Skeletal muscle cell (primary cell): Measurements from ENCODE around the gene SVEP1.
A peak's percentile ranks its signal among the peaks of the same experiment; 100 is the strongest.
"Not testable (repeated sequence)": the region's sequence is repeated elsewhere in the genome, so short reads cannot be mapped to it uniquely, and the experiment has no call there.

Experiments used
- DNase-seq: peaks from one replicate; pipeline ENCODE4 v3.0.0-alpha.2; 2010; ENCODE audit warnings: low read depth
- H3K4me3 ChIP-seq: 2 replicates; pipeline ENCODE4 v1.5.1; 2011; ENCODE audit warnings: low read depth, mild to moderate bottlenecking, control low read depth, low read length, moderate library complexity

Gene SVEP1

GRCh38 chr9:110405858-110406443 is 173.6 kb downstream of the SVEP1 start:
- no peak for DNase-seq
- H3K4me3 ChIP-seq, result no peak overlapping the region

DNA sequence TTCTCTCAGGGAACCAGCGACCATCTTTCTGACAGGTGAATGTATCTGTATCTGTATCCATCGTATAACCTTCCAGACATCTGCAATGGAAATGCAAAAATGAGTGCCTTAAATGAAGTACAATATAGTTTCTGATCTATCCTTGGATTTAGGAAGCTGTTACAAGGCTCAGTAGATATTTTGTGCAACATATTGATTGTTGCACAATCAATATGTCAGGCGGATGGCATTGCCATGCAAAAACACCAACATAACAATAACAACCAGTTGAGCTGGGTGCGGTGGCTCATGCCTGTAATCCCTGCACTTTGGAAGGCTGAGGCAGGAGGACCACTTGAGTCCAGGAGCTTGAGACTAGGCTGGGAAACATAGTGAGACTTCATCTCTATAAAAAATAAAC is 175.1 kb downstream of the SVEP1 start:
- no peak overlapping the region for H3K4me3 ChIP-seq

GRCh38 chr9:110399983-110400382 is 179.6 kb downstream of the SVEP1 start:
- DNase-seq, result no peak
- no peak overlapping the region for H3K4me3 ChIP-seq

More for the DNA sequence above, 175.1 kb downstream of the SVEP1 start:
- no peak for DNase-seq

DNA sequence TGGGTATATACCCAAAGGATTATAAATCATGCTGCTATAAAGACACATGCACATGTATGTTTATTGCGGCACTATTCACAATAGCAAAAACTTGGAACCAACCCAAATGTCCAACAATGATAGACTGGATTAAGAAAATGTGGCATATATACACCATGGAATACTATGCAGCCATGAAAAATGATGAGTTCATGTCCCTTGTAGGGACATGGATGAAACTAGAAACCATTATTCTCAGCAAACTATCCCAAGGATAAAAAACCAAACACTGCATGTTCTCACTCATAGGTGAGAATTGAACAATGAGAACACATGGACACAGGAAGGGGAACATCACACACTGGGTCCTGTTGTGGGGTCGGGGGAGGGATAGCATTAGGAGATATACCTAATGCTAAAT is 180.5 kb downstream of the SVEP1 start:
- not testable (repeated sequence) for DNase-seq, H3K4me3 ChIP-seq

DNA sequence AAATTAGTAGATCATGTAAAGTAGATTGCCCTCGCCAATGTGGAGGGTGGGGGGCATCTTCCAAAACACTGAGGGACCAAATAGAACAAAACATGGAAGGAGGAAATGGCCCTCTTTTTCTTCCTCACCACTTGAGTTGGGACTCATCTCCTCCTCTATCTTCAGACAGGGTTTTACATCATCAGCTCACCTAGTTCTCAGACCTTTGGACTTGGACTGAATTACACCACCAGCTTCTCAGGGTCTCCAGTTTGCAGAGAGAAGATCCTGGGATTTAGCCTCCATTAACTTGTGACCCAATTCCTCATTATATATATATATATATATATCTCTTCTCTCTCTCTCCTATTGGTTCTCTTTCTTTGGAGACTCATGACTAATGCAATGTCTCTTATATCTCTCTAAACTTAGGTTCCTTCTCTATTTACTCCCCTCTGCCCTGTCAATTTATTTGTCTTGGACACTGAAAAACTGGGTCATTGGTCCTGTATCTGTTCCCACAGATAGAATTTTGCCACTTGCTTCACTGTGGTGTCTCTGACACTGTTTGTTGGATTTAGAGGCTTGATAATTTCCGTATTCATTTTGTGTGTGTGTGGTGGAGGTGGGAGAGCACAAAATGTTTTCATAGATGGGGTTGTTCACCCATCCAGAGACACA is 187.6 kb downstream of the SVEP1 start:
- no peak overlapping the region for H3K4me3 ChIP-seq
- DNase-seq, result no peak

- H3K4me3 ChIP-seq, result no peak overlapping the region
- no peak for DNase-seq
Measured at GRCh38 chr9:110389148-110389750, 190.3 kb downstream of the SVEP1 start.

GRCh38 chr9:110383491-110383890 is 196.1 kb downstream of the SVEP1 start:
- DNase-seq, result no peak
- H3K4me3 ChIP-seq, result no peak overlapping the region

DNA sequence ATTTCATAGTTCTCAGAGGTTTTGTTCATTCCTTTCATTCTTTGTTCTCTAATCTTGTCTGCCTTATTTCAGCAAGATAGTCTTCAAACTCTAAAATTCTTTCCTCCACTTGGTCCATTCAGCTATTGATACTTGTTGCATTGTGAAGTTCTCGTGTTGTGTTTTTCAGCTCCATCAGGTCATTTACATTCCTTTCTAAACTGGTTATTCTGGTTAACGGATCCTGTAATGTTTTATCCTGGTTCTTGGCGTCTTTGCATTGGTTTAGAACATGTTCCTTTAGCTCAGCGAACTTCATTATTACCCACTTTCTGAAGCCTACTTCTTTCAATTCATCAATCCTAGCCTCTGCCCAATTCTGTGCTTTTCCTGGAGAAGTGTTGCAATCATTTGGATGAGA is 196.8 kb downstream of the SVEP1 start:
- H3K4me3 ChIP-seq, result no peak overlapping the region
- no peak for DNase-seq

- no peak for DNase-seq
- H3K4me3 ChIP-seq, result no peak overlapping the region
Measured at GRCh38 chr9:110371411-110372007, 208.0 kb downstream of the SVEP1 start.

DNA sequence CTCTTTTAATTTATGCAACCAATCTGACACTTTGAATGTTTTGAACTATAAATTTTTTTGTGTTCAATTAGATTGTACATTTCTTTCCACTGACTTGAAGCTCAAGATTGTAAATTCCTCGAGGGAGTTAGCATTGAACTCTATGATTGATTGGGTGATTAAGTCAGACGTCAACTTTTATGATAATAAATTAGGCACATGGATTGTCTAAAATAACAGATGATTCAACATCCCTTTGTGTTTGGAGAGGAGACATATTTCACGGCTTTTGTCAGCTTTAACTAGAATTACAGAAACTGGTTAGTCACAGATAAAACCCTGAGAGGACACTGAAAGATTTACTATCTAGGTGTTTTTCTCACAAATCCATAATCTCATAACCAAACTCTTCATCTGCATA is 209.2 kb downstream of the SVEP1 start:
- peak; percentile 36 for DNase-seq
- H3K4me3 ChIP-seq, result no peak overlapping the region

GRCh38 chr9:110364451-110364850 is 215.1 kb downstream of the SVEP1 start:
- no peak for DNase-seq
- no peak overlapping the region for H3K4me3 ChIP-seq

GRCh38 chr9:110358992-110359391 is 220.5 kb downstream of the SVEP1 start:
- DNase-seq, H3K4me3 ChIP-seq: not testable (repeated sequence)

GRCh38 chr9:110357505-110357904 is 222.0 kb downstream of the SVEP1 start:
- H3K4me3 ChIP-seq, result no peak overlapping the region
- DNase-seq, result no peak

GRCh38 chr9:110356639-110357395 is 222.7 kb downstream of the SVEP1 start:
- no peak for DNase-seq
- H3K4me3 ChIP-seq, result no peak overlapping the region

DNA sequence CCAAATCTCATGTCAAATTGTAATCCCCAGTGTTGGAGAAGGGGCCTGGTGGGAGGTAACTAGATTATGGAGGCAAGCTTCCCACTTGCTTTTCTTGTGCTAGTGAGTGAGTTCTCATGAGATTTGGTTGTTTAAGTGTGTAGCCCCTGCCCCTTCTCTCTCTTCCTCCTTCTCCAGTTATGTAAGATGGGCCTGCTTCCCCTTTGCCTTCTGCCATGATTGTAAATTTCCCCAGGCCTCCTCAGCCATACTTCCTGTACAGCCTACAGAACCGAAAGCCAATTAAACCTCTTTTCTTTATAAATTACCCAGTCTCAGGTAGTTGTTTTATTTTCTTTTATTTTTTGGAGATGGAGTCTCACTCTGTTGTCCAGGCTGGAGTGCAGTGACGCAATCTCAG is 223.6 kb downstream of the SVEP1 start:
- no peak for DNase-seq
- H3K4me3 ChIP-seq, result no peak overlapping the region

DNA sequence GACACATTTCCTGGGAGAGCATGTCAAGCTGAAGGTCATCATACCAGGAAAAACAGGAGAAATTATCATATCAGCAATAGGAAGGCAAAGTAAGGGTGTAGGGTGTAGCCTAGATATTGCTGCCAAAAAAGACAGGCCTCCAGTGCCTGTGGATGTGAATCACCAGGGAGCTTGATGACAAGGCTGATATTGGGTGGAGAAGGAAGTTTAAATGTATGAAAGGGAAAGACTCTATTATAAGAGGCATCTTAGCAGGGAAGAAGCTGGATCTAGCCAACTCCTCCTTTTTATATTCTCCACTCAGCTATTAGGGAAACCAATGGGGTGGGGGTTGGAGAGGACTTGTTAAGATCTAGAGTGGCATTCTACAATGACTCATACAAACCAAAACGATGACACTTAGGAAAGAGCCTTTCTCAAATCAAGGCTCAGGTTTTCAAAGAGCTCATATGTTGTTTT is 228.5 kb downstream of the SVEP1 start:
- H3K4me3 ChIP-seq, result no peak overlapping the region
- DNase-seq, result peak; percentile 58

- H3K4me3 ChIP-seq, result no peak overlapping the region
- DNase-seq, result no peak
Measured at GRCh38 chr9:110346325-110346724, 233.2 kb downstream of the SVEP1 start.

GRCh38 chr9:110344821-110345220 is 234.7 kb downstream of the SVEP1 start:
- no peak overlapping the region for H3K4me3 ChIP-seq
- DNase-seq, result no peak

GRCh38 chr9:110343551-110343950 is 236.0 kb downstream of the SVEP1 start:
- DNase-seq, result no peak
- H3K4me3 ChIP-seq, result no peak overlapping the region

GRCh38 chr9:110340306-110340705 is 239.2 kb downstream of the SVEP1 start:
- no peak for DNase-seq
- H3K4me3 ChIP-seq, result no peak overlapping the region
